Activated CD4-positive, alpha-beta T cell treated with anti-CD3 and anti-CD28 coated beads, Interleukin-2, amount 10 ng/mL, durations not matched to agents 7 days and 5 days (primary cell): Measurements from ENCODE around the gene ATXN7L1. TPM values are rescaled to one million over a fixed set of nuclear protein-coding genes. Genes with fewer than 3 reads are reported as not detected.

Source experiments
- CTCF ChIA-PET: fragments of 350-600 bp; sonication (Branson Sonifier 250); formaldehyde crosslinking; loops from one replicate; lab custom pipeline; 2021; ENCODE audit warnings: antibody characterized with exemption; lab: Charles Lee
- POLR2A ChIA-PET: fragments of 350-600 bp; sonication (Branson Sonifier 250); formaldehyde crosslinking; loops from one replicate; lab custom pipeline; 2021; ENCODE audit warnings: antibody characterized with exemption; lab: Charles Lee
- DNase-seq: peaks from one replicate; pipeline ENCODE4 v3.0.0-alpha.2; 2020
- H3K27ac Mint-ChIP-seq: one replicate; pipeline ENCODE4 v1.8.0; 2021; ENCODE audit warnings: mild to moderate bottlenecking, moderate library complexity, mixed read lengths
- H3K27me3 Mint-ChIP-seq: one replicate; pipeline ENCODE4 v1.8.0; 2021; ENCODE audit warnings: mixed read lengths
- H3K36me3 Mint-ChIP-seq: one replicate; pipeline ENCODE4 v1.8.0; 2021; ENCODE audit warnings: low read depth, mixed read lengths
- H3K4me1 Mint-ChIP-seq: one replicate; pipeline ENCODE4 v1.8.0; 2021; ENCODE audit warnings: mixed read lengths
- H3K4me3 Mint-ChIP-seq: one replicate; pipeline ENCODE4 v1.8.0; 2021; ENCODE audit warnings: mild to moderate bottlenecking, moderate library complexity, mixed read lengths
- H3K9me3 Mint-ChIP-seq: one replicate; pipeline ENCODE4 v1.8.0; 2021; ENCODE audit warnings: mixed read lengths
- total RNA-seq, 2 experiments: library from RNA; stranded (reverse); gene quantifications; one replicate each; pipeline ENCODE4 v1.2.3, GENCODE V29; 2021

The ATXN7L1 gene
- total RNA-seq, 2 experiments from 2014 or later = 23.8 to 25.4 TPM

- H3K9me3 Mint-ChIP-seq = no peaks in the 10 kb centered on the region
- H3K36me3 Mint-ChIP-seq = peaks cover 22% of the 10 kb centered on the region
- CTCF ChIA-PET = interaction anchor here (0.7 kb wide), 1 partner anchor 25 kb away, joined by 3 read pairs; no protein-coding TSS in a partner anchor
- H3K4me1 Mint-ChIP-seq = no peaks in the 10 kb centered on the region
- H3K27ac Mint-ChIP-seq = no peak overlapping the region
- POLR2A ChIA-PET = no interaction called here
- no peak overlapping the region for H3K4me3 Mint-ChIP-seq
- DNase-seq = no peak
- H3K27me3 Mint-ChIP-seq = no peaks in the 10 kb centered on the region
Observed at GRCh38 chr7:105619590-105619989, 256.8 kb downstream of the ATXN7L1 start.

DNA sequence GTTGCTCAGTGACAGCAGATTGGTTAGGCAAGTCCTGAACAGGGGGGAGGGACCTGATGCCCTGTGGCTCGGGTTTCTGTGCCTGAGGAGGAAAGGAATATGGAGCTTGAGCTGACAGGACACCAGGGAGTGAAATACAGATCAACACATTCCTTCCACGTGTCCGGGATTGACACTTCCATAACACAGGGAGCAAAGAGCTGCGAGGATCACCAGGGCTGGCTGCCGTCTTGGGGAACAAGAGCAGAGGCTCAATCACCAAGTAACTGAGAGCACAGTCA lies 258.4 kb downstream of the ATXN7L1 start:
- H3K4me3 Mint-ChIP-seq = no peak overlapping the region
- POLR2A ChIA-PET = no interaction called here
- peaks cover 16% of the 10 kb centered on the region for H3K36me3 Mint-ChIP-seq
- H3K27me3 Mint-ChIP-seq = no peaks in the 10 kb centered on the region
- CTCF ChIA-PET = interaction anchor here (0.7 kb wide), 1 partner anchor 21 kb away, joined by 3 read pairs; no protein-coding TSS in a partner anchor
- no peaks in the 10 kb centered on the region for H3K4me1 Mint-ChIP-seq
- no peaks in the 10 kb centered on the region for H3K9me3 Mint-ChIP-seq
- H3K27ac Mint-ChIP-seq = no peak overlapping the region
- DNase-seq = no peak

DNA sequence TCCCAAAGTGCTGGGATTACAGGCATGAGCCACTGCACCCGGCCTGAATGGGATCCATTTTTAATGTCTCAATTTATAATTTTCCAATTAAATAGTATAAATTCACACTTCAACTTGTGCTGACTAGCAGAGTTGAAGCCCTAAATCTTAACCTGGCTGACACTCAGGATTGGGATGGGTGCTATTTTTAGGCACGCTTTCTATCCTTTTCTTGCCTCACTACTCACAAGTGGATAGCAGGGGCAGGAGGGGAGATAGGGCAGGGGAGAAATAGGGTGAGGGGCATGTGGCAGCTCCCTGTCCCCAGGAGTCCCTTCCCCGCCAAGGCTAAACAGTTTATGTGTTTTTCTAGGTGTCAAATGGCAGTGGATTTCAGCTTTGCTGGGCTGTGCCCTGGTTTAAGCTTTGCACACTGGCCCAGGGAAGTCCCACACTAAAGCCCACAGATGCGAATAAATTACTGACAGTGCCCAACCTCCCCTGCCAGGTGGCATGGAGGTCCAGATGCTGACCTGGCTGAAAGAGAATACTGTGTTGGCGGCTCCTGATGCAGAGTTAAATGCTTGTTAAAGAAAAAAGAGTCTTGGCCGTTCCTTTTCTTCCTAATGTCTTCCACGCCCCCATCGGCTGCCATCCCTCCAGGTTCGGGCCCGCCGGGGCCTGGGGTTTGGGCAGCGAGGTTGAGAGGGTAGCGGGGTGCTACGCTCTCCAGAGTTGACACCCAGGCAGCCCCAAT lies 259.0 kb downstream of the ATXN7L1 start:
- no peaks in the 10 kb centered on the region for H3K9me3 Mint-ChIP-seq
- H3K4me3 Mint-ChIP-seq = no peak overlapping the region
- H3K27me3 Mint-ChIP-seq = no peaks in the 10 kb centered on the region
- CTCF ChIA-PET = no interaction called here
- no peak for DNase-seq
- H3K4me1 Mint-ChIP-seq = no peaks in the 10 kb centered on the region
- H3K27ac Mint-ChIP-seq = peak overlapping the region; percentile 31
- POLR2A ChIA-PET = no interaction called here
- H3K36me3 Mint-ChIP-seq = peaks cover 16% of the 10 kb centered on the region

DNA sequence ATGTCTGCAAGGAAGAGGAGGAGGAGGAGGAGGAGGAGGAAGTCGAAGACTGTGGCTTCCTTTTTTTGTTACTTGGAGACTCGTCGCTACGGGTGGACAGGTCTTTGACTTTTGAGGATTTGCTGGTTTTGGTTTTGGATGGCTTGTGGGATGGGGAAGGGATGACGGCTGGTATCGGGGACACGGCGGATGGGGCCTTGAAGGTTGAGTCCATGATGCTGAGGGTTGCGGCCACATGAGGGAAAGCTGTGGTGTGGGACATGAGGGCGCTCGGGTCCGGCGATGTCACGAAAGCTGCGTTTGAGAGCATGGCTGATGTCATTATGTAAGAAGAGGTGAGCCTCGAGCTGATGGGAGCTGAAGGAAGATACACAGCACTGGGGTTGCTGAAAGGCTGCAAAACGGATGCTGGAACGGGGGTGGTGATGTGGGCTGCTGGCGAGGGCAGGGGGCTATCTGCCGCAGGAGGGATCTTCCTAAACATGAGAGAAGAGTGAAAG lies 262.0 kb downstream of the ATXN7L1 start:
- no peak overlapping the region for H3K27ac Mint-ChIP-seq

GRCh38 chr7:105613611-105614330 lies 262.6 kb downstream of the ATXN7L1 start:
- H3K4me1 Mint-ChIP-seq = no peaks in the 10 kb centered on the region
- POLR2A ChIA-PET = no interaction called here
- peaks cover 9% of the 10 kb centered on the region for H3K36me3 Mint-ChIP-seq
- H3K9me3 Mint-ChIP-seq = no peaks in the 10 kb centered on the region
- DNase-seq = no peak
- no peak overlapping the region for H3K4me3 Mint-ChIP-seq
- no peaks in the 10 kb centered on the region for H3K27me3 Mint-ChIP-seq
- no peak overlapping the region for H3K27ac Mint-ChIP-seq
- CTCF ChIA-PET = interaction anchor here (1.1 kb wide), 1 partner anchor 11 kb away, joined by 4 read pairs; no protein-coding TSS in a partner anchor

More for the DNA sequence above, 262.0 kb downstream of the ATXN7L1 start:
- no peaks in the 10 kb centered on the region for H3K27me3 Mint-ChIP-seq
- peaks cover 11% of the 10 kb centered on the region for H3K36me3 Mint-ChIP-seq
- H3K4me3 Mint-ChIP-seq = no peak overlapping the region
- CTCF ChIA-PET = no interaction called here
- no peak for DNase-seq
- POLR2A ChIA-PET = no interaction called here
- no peaks in the 10 kb centered on the region for H3K9me3 Mint-ChIP-seq
- H3K4me1 Mint-ChIP-seq = no peaks in the 10 kb centered on the region

DNA sequence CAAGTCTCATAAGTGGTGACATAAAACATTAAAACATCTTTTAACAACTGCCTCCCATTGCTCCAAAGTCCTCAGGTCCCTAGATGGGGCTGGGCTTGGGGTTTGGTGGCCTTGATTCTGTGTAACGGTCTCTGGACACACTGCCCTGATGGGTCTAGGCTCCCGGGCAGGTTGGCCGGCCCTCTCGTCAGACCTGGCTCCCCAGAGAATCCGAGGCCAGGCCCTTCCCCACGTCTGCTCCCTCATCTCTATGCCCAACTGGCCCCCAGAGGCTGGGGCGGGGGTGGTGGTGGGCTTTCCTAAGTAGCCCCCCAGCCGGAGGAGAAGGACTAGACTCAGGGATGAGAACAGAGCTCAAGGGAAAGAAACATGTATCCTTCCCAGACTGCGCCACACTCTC lies 263.6 kb downstream of the ATXN7L1 start:
- no peaks in the 10 kb centered on the region for H3K4me1 Mint-ChIP-seq
- CTCF ChIA-PET = interaction anchor here (1.1 kb wide), 1 partner anchor 12 kb away, joined by 4 read pairs; no protein-coding TSS in a partner anchor
- H3K36me3 Mint-ChIP-seq = peaks cover 7% of the 10 kb centered on the region

GRCh38 chr7:105611856-105612775 lies 264.3 kb downstream of the ATXN7L1 start:
- H3K27me3 Mint-ChIP-seq = no peaks in the 10 kb centered on the region

More for the DNA sequence above, 263.6 kb downstream of the ATXN7L1 start:
- Mint-ChIP-seq H3K27me3 (no peaks in the 10 kb centered on the region), H3K9me3 (no peaks in the 10 kb centered on the region), H3K27ac (no peak overlapping the region), H3K4me3 (no peak overlapping the region)
- POLR2A ChIA-PET = no interaction called here
- DNase-seq = no peak

GRCh38 chr7:105610165-105610930 lies 266.1 kb downstream of the ATXN7L1 start:
- Mint-ChIP-seq H3K27me3 (no peaks in the 10 kb centered on the region), H3K36me3 (peaks cover 10% of the 10 kb centered on the region), H3K4me3 (no peak overlapping the region), H3K27ac (no peak overlapping the region), H3K4me1 (no peaks in the 10 kb centered on the region), H3K9me3 (no peaks in the 10 kb centered on the region)
- ChIA-PET POLR2A (no interaction called here), CTCF (interaction anchor here (0.6 to 1.3 kb wide), 2 partner anchors 10 to 21 kb away, joined by 3 to 7 read pairs; no protein-coding TSS in a partner anchor)
- DNase-seq = no peak

More at GRCh38 chr7:105611856-105612775, 264.3 kb downstream of the ATXN7L1 start:
- no peaks in the 10 kb centered on the region for H3K4me1 Mint-ChIP-seq
- no peak for DNase-seq
- ChIA-PET CTCF (interaction anchor here (1.3 kb wide), 1 partner anchor 23 kb away, joined by 3 read pairs; no protein-coding TSS in a partner anchor), POLR2A (no interaction called here)
- H3K27ac Mint-ChIP-seq = no peak overlapping the region
- peaks cover 10% of the 10 kb centered on the region for H3K36me3 Mint-ChIP-seq
- no peaks in the 10 kb centered on the region for H3K9me3 Mint-ChIP-seq
- no peak overlapping the region for H3K4me3 Mint-ChIP-seq

DNA sequence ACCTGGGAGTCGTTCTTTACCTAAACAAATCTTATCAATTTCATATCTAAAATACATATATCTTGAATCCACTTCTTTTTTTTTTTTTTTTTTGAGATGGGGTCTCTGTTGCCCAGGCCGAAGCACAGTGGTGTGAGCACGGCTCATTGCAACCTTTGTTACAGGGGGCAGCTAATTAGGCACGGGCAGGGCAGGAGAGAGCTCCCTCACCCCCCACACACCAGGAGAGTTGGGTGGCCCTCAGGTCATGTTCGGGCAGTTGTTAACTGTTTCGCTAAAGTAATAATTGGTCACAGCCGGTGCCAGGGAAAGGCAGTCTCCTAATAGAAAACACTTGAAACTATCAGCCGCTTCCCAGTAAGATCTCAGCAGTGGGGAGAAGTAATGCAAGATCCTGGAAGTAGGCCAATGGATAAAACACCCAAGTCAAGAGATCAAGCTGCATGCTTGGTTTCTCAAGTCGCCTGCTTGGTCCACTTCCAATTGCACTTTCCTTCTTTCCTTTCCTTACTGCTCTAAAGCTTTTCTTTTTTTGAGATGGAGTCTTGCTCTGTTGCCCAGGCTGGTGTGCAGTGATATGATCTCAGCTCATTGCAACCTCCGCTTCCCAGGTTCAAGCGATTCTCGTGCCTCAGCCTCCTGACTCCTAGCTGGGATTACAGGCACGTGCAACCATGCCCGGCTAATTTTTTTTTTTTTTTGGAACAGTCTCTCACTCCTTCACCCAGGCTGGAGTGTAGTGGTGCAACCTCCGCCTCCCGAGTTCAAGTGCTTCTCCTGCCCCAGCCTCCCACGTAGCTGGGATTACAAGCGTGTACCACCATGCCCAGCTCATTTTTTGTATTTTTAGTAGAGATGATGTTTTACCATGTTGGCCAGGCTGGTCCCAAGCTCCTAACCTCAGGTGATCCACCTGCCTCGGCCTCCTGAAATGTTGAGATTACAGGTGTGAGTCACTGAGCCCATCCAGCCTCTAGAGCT lies 273.8 kb downstream of the ATXN7L1 start:
- ChIA-PET POLR2A (no interaction called here), CTCF (interaction anchor here (1.5 kb wide), 1 partner anchor 13 kb away, joined by 3 read pairs; no protein-coding TSS in a partner anchor)
- Mint-ChIP-seq H3K27ac (no peak overlapping the region), H3K4me3 (no peak overlapping the region), H3K36me3 (peaks cover 2% of the 10 kb centered on the region), H3K4me1 (no peaks in the 10 kb centered on the region), H3K27me3 (peaks cover 5% of the 10 kb centered on the region), H3K9me3 (no peaks in the 10 kb centered on the region)
- DNase-seq = no peak

GRCh38 chr7:105600720-105601550 lies 275.5 kb downstream of the ATXN7L1 start:
- CTCF ChIA-PET = interaction anchor here (1.6 kb wide), 1 partner anchor 11 kb away, joined by 4 read pairs; no protein-coding TSS in a partner anchor
- Mint-ChIP-seq H3K9me3 (no peaks in the 10 kb centered on the region), H3K36me3 (no peaks in the 10 kb centered on the region), H3K27ac (no peak overlapping the region), H3K4me1 (no peaks in the 10 kb centered on the region), H3K4me3 (no peak overlapping the region), H3K27me3 (peaks cover 9% of the 10 kb centered on the region)
- no peak for DNase-seq
- POLR2A ChIA-PET = no interaction called here
